ENCODE measurements around the gene ARHGEF28.

ARHGEF28 gene

GRCh38 chr5:73834693-73835092 is 208.7 kb downstream of the ARHGEF28 start:
- DNase-seq, result no peak
- intact Hi-C loops (cut with DNase I), result no loop called here

- intact Hi-C loops (cut with DNase I), result no loop called here
- DNase-seq, result no peak
Observed at GRCh38 chr5:73835726-73836125, 209.7 kb downstream of the ARHGEF28 start.

- DNase-seq, result no peak
- intact Hi-C loops (cut with DNase I), result no loop called here
Observed at GRCh38 chr5:73836607-73837006, 210.6 kb downstream of the ARHGEF28 start.

- intact Hi-C loops (cut with DNase I), result no loop called here
- DNase-seq, result no peak
Observed at GRCh38 chr5:73838901-73839300, 212.9 kb downstream of the ARHGEF28 start.

GRCh38 chr5:73841641-73842040 is 215.6 kb downstream of the ARHGEF28 start:
- DNase-seq, result no peak
- intact Hi-C loops (cut with DNase I), result no loop called here

GRCh38 chr5:73844165-73844564 is 218.2 kb downstream of the ARHGEF28 start:
- no peak for DNase-seq
- intact Hi-C loops (cut with DNase I), result no loop called here

GRCh38 chr5:73851471-73852181 is 225.6 kb downstream of the ARHGEF28 start:
- DNase-seq, result no peak
- intact Hi-C loops (cut with DNase I), result no loop called here

GRCh38 chr5:73853091-73853490 is 227.1 kb downstream of the ARHGEF28 start:
- intact Hi-C loops (cut with DNase I), result no loop called here
- DNase-seq, result no peak

GRCh38 chr5:73856997-73857396 is 231.0 kb downstream of the ARHGEF28 start:
- no peak for DNase-seq
- intact Hi-C loops (cut with DNase I), result no loop called here

GRCh38 chr5:73857446-73857845 is 231.4 kb downstream of the ARHGEF28 start:
- intact Hi-C loops (cut with DNase I), result no loop called here
- DNase-seq, result no peak

- DNase-seq, result no peak
- intact Hi-C loops (cut with DNase I), result no loop called here
Observed at GRCh38 chr5:73858054-73858453, 232.1 kb downstream of the ARHGEF28 start.

GRCh38 chr5:73858776-73859175 is 232.8 kb downstream of the ARHGEF28 start:
- DNase-seq, result no peak
- intact Hi-C loops (cut with DNase I), result no loop called here

GRCh38 chr5:73859696-73860095 is 233.7 kb downstream of the ARHGEF28 start:
- DNase-seq, result no peak
- intact Hi-C loops (cut with DNase I), result no loop called here

GRCh38 chr5:73861313-73861988 is 235.5 kb downstream of the ARHGEF28 start:
- no peak for DNase-seq
- intact Hi-C loops (cut with DNase I), result no loop called here

- no peak for DNase-seq
- intact Hi-C loops (cut with DNase I), result no loop called here
Observed at GRCh38 chr5:73862796-73863195, 236.8 kb downstream of the ARHGEF28 start.

GRCh38 chr5:73863876-73864275 is 237.9 kb downstream of the ARHGEF28 start:
- DNase-seq, result no peak
- intact Hi-C loops (cut with DNase I), result no loop called here

- no peak for DNase-seq
- intact Hi-C loops (cut with DNase I), result no loop called here
Observed at GRCh38 chr5:73865315-73865714, 239.3 kb downstream of the ARHGEF28 start.

- intact Hi-C loops (cut with DNase I), result no loop called here
Observed at GRCh38 chr5:73867345-73868335, 241.6 kb downstream of the ARHGEF28 start.

GRCh38 chr5:73883646-73884045 is 257.6 kb downstream of the ARHGEF28 start:
- intact Hi-C loops (cut with DNase I), result no loop called here
- no peak for DNase-seq

More at GRCh38 chr5:73867345-73868335, 241.6 kb downstream of the ARHGEF28 start:
- no peak for DNase-seq

GRCh38 chr5:73887688-73888087 is 261.7 kb downstream of the ARHGEF28 start:
- no peak for DNase-seq
- intact Hi-C loops (cut with DNase I), result no loop called here

- intact Hi-C loops (cut with DNase I), result no loop called here
- DNase-seq, result no peak
Observed at GRCh38 chr5:73890569-73890968, 264.6 kb downstream of the ARHGEF28 start.

Measured in posterior cingulate gyrus (tissue), 11 donors.